H9 (cell line): Measurements from ENCODE around the gene TSC1. TPM values are rescaled to one million over a fixed set of nuclear protein-coding genes. Genes with fewer than 3 reads are reported as not detected.

Experiments used
- DNase-seq: peaks from one replicate; pipeline ENCODE4 v3.0.0-alpha.2; 2017
- H2AFZ ChIP-seq: one replicate; pipeline ENCODE4 v1.6.1; 2013; ENCODE audit warnings: mild to moderate bottlenecking, low read length, control low read depth, moderate library complexity
- H2AK5ac ChIP-seq: 2 replicates; pipeline ENCODE4 v1.6.1; 2013; ENCODE audit warnings: low read length, control low read depth, mixed read lengths; ENCODE audit not compliant: insufficient read length
- H2BK120ac ChIP-seq: one replicate; pipeline ENCODE4 v1.6.1; 2013; ENCODE audit warnings: low read depth, mild to moderate bottlenecking, low read length, control low read depth, inconsistent platforms; ENCODE audit not compliant: poor library complexity, severe bottlenecking
- H2BK12ac ChIP-seq: 2 replicates; pipeline ENCODE4 v1.6.1; 2013; ENCODE audit warnings: low read length, control low read depth, mixed read lengths, low read depth; ENCODE audit not compliant: insufficient read length
- H2BK15ac ChIP-seq: 2 replicates; pipeline ENCODE4 v1.6.1; 2013; ENCODE audit warnings: low read depth, low read length, control low read depth
- H2BK20ac ChIP-seq: one replicate; pipeline ENCODE4 v1.6.1; 2013; ENCODE audit warnings: low read depth, mild to moderate bottlenecking, low read length, control low read depth, inconsistent platforms; ENCODE audit not compliant: poor library complexity, severe bottlenecking
- H2BK5ac ChIP-seq: 2 replicates; pipeline ENCODE4 v1.6.1; 2013; ENCODE audit warnings: low read length, control low read depth, mixed read lengths; ENCODE audit not compliant: insufficient read length
- H3K14ac ChIP-seq: 2 replicates; pipeline ENCODE4 v1.6.1; 2013; ENCODE audit warnings: low read length, control low read depth; ENCODE audit not compliant: insufficient read depth
- H3K18ac ChIP-seq: 2 replicates; pipeline ENCODE4 v1.6.1; 2013; ENCODE audit warnings: low read depth, mild to moderate bottlenecking, mixed read lengths, low read length, control low read depth; ENCODE audit not compliant: insufficient read length
- H3K23ac ChIP-seq: 2 replicates; pipeline ENCODE4 v1.6.1; 2013; ENCODE audit warnings: low read length, control low read depth, mixed read lengths, low read depth; ENCODE audit not compliant: insufficient read length
- H3K23me2 ChIP-seq: 2 replicates; pipeline ENCODE4 v1.6.1; 2013; ENCODE audit warnings: low read depth, mild to moderate bottlenecking, mixed read lengths, low read length, control low read depth; ENCODE audit not compliant: insufficient read length, poor library complexity, severe bottlenecking
- H3K27ac ChIP-seq: 2 replicates; pipeline ENCODE4 v1.5.1; 2013; ENCODE audit warnings: low read length, control low read depth, mixed read lengths, low read depth; ENCODE audit not compliant: insufficient read length
- H3K27me3 ChIP-seq: 2 replicates; pipeline ENCODE4 v1.6.1; 2013; ENCODE audit warnings: low read length, control low read depth, inconsistent platforms; ENCODE audit not compliant: insufficient read depth
- H3K4ac ChIP-seq: 2 replicates; pipeline ENCODE4 v1.6.1; 2013; ENCODE audit warnings: low read depth, mild to moderate bottlenecking, control low read depth, inconsistent platforms, low read length, moderate library complexity
- H3K4me1 ChIP-seq: 2 replicates; pipeline ENCODE4 v1.6.1; 2013; ENCODE audit warnings: low read length, control low read depth, inconsistent platforms; ENCODE audit not compliant: insufficient read depth
- H3K4me2 ChIP-seq: 2 replicates; pipeline ENCODE4 v1.6.1; 2013; ENCODE audit warnings: low read length, control low read depth, mixed read lengths; ENCODE audit not compliant: insufficient read length, insufficient read depth
- H3K56ac ChIP-seq: 2 replicates; pipeline ENCODE4 v1.6.1; 2013; ENCODE audit warnings: low read depth, mild to moderate bottlenecking, mixed read lengths, low read length, control low read depth; ENCODE audit not compliant: insufficient read length
- H3K79me1 ChIP-seq: 2 replicates; pipeline ENCODE4 v1.6.1; 2013; ENCODE audit warnings: low read depth, mild to moderate bottlenecking, moderate library complexity, low read length, control low read depth, inconsistent platforms; ENCODE audit not compliant: insufficient read depth, poor library complexity, severe bottlenecking
- H3K79me2 ChIP-seq: 2 replicates; pipeline ENCODE4 v1.6.1; 2013; ENCODE audit warnings: low read length, control low read depth, inconsistent platforms; ENCODE audit not compliant: insufficient read depth
- H3K9ac ChIP-seq: 2 replicates; pipeline ENCODE4 v1.6.1; 2013; ENCODE audit warnings: low read length, control low read depth, mixed read lengths; ENCODE audit not compliant: insufficient read length; ENCODE audit errors: extremely low read depth
- H3K9me3 ChIP-seq: one replicate; pipeline ENCODE4 v1.6.1; 2013; ENCODE audit warnings: low read depth, low read length, inconsistent platforms; ENCODE audit not compliant: control insufficient read depth
- H3T11ph ChIP-seq: one replicate; pipeline ENCODE4 v1.6.1; 2013; ENCODE audit warnings: mild to moderate bottlenecking, low read length, control low read depth, inconsistent platforms
- H4K20me1 ChIP-seq: one replicate; pipeline ENCODE4 v1.6.1; 2013; ENCODE audit not compliant: control insufficient read depth, insufficient read length, insufficient read depth
- H4K5ac ChIP-seq: 2 replicates; pipeline ENCODE4 v1.6.1; 2013; ENCODE audit warnings: low read depth, mild to moderate bottlenecking, mixed read lengths, low read length, control low read depth; ENCODE audit not compliant: insufficient read length
- H4K8ac ChIP-seq: replicated peaks from 2 replicates; pipeline ENCODE4 v1.6.1; 2013; ENCODE audit warnings: low read length, control low read depth, mixed read lengths, low read depth; ENCODE audit not compliant: insufficient read length
- H4K91ac ChIP-seq: 2 replicates; pipeline ENCODE4 v1.6.1; 2013; ENCODE audit warnings: low read depth, mild to moderate bottlenecking, moderate library complexity, mixed read lengths, low read length, control low read depth; ENCODE audit not compliant: insufficient read length
- H3K27ac Mint-ChIP-seq, 3 experiments: 2 replicates in 2 of 3; 3 replicates in 1 of 3; pipeline ENCODE4 v1.8.0; 2020 to 2021; ENCODE audit warnings: mixed read lengths in 3 of 3, mild to moderate bottlenecking in 1 of 3, moderate library complexity in 1 of 3
- H3K27me3 Mint-ChIP-seq: 2 replicates; pipeline ENCODE4 v1.8.0; 2021; ENCODE audit warnings: low read depth, mild to moderate bottlenecking, moderate library complexity, mixed read lengths
- H3K36me3 Mint-ChIP-seq, 3 experiments: 2 replicates in 2 of 3; 3 replicates in 1 of 3; pipeline ENCODE4 v1.8.0; 2020 to 2021; ENCODE audit warnings: low read depth in 3 of 3, mixed read lengths in 3 of 3; ENCODE audit not compliant: insufficient read depth in 1 of 3
- H3K4me1 Mint-ChIP-seq, 2 experiments: 2 replicates each; pipeline ENCODE4 v1.8.0; 2020; ENCODE audit warnings: mixed read lengths in 2 of 2
- H3K4me3 Mint-ChIP-seq, 2 experiments: 2 replicates in 1 of 2; 3 replicates in 1 of 2; pipeline ENCODE4 v1.8.0; 2020 to 2021; ENCODE audit warnings: mild to moderate bottlenecking in 2 of 2, mixed read lengths in 2 of 2, moderate library complexity in 1 of 2
- H3K9me3 Mint-ChIP-seq, 2 experiments: 2 replicates in 1 of 2; 3 replicates in 1 of 2; pipeline ENCODE4 v1.8.0; 2020; ENCODE audit warnings: mild to moderate bottlenecking in 2 of 2, mixed read lengths in 2 of 2, moderate library complexity in 1 of 2
- WGBS: extraction: QIAGEN DNeasy Blood & Tissue Kit; methylation state at CpG from one replicate; pipeline ENCODE4 v1.1.7; 2013; ENCODE audit warnings: missing lambda C conversion rate, low lambda C conversion rate, mixed read lengths; ENCODE audit not compliant: insufficient read length; ENCODE audit errors: extremely low coverage; 5-methylcytosine and 5-hydroxymethylcytosine counted together
- total RNA-seq: library from RNA; stranded (reverse); gene quantifications from 2 replicates; pipeline ENCODE4 v1.2.1, GENCODE V29; 2021
- TF ChIP-seq, protein P1 (sequence below): fragments of 200-600 bp; sonication (generic); conservative IDR thresholded peaks from 3 replicates; pipeline ENCODE4 v1.8.0; 2021; ENCODE audit warnings: antibody characterized with exemption, mild to moderate bottlenecking

Gene TSC1
- total RNA-seq, 1 experiment from 2014 or later = 32.7 TPM

DNA sequence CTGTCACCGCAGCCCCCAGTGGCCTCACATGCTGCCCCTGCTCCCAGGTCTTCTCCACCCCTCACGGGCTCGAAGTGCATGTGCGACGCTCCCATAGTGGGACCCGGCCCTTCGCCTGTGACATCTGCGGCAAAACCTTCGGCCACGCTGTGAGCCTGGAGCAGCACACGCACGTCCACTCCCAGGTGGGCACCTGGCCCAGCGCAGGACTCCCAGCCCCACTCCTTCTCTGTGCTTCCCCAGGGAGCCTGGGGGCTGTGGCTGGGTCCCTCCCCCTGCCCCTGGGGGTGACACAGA lies 44.5 kb upstream of the TSC1 start:
- no peaks in the 10 kb centered on the region for H3K36me3 Mint-ChIP-seq
- no peak overlapping the region for H2AK5ac ChIP-seq

More for the DNA sequence above, 44.5 kb upstream of the TSC1 start:
- Histone ChIP-seq H3K9me3 (no peaks in the 10 kb centered on the region), H2BK5ac (no peak overlapping the region), H4K91ac (no peak overlapping the region), H3K79me1 (no peaks in the 10 kb centered on the region), H3K23ac (no peak overlapping the region), H3K27me3 (no peaks in the 10 kb centered on the region), H3K27ac (no peak overlapping the region), H3K79me2 (no peaks in the 10 kb centered on the region), H4K5ac (no peak overlapping the region), H4K20me1 (no peaks in the 10 kb centered on the region), H2AFZ (no peak overlapping the region), H3K18ac (no peak overlapping the region), H3K14ac (no peak overlapping the region), H2BK12ac (no peak overlapping the region), H2BK20ac (no peak overlapping the region), H3T11ph (no peak overlapping the region), H3K56ac (no peak overlapping the region), H3K23me2 (no peaks in the 10 kb centered on the region), H3K4ac (no peak overlapping the region), H2BK15ac (no peak overlapping the region), H4K8ac (no peak overlapping the region), H3K4me2 (no peak overlapping the region), H3K9ac (no peak overlapping the region), H2BK120ac (no peak overlapping the region), H3K4me1 (no peaks in the 10 kb centered on the region)
- TF ChIP-seq, protein P1, sequence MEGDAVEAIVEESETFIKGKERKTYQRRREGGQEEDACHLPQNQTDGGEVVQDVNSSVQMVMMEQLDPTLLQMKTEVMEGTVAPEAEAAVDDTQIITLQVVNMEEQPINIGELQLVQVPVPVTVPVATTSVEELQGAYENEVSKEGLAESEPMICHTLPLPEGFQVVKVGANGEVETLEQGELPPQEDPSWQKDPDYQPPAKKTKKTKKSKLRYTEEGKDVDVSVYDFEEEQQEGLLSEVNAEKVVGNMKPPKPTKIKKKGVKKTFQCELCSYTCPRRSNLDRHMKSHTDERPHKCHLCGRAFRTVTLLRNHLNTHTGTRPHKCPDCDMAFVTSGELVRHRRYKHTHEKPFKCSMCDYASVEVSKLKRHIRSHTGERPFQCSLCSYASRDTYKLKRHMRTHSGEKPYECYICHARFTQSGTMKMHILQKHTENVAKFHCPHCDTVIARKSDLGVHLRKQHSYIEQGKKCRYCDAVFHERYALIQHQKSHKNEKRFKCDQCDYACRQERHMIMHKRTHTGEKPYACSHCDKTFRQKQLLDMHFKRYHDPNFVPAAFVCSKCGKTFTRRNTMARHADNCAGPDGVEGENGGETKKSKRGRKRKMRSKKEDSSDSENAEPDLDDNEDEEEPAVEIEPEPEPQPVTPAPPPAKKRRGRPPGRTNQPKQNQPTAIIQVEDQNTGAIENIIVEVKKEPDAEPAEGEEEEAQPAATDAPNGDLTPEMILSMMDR = no peak
- Mint-ChIP-seq H3K4me3 (no peak overlapping the region), H3K27me3 (peaks cover 55% of the 10 kb centered on the region), H3K4me1 (peaks cover 3 to 8% of the 10 kb centered on the region in 2 experiments; a peak in 3 of 4 replicates), H3K27ac (no peak overlapping the region), H3K9me3 (peaks cover 0 to 6% of the 10 kb centered on the region in 2 experiments; a peak in 3 of 5 replicates)
- WGBS = no CpG with 5 or more reads among the region's 13 CpGs
- DNase-seq = no peak
